HEK293T (cell line): ENCODE results near the gene OR4A47.
"Not testable (repeated sequence)": the region's sequence is repeated elsewhere in the genome, so short reads cannot be mapped to it uniquely, and the experiment has no call there.

Experiments used
- FOXM1 ChIP-seq: fragments of 450-650 bp; IDR thresholded peaks from 2 replicates; pipeline ENCODE4 v1.6.1; 2017; ENCODE audit warnings: mild to moderate bottlenecking, borderline replicate concordance
- HDGF ChIP-seq: fragments of 450-650 bp; IDR thresholded peaks from 2 replicates; pipeline ENCODE4 v1.6.1; 2017; ENCODE audit warnings: antibody characterized with exemption, borderline replicate concordance

GRCh38 chr11:48488493-48488892 is at the start of gene OR4A47:
- not testable (repeated sequence) for TF ChIP-seq HDGF, FOXM1
